GM18520 (cell line): ENCODE data around the gene CEP57.
"Not testable (repeated sequence)": the region's sequence is repeated elsewhere in the genome, so short reads cannot be mapped to it uniquely, and the experiment has no call there.

ENCODE experiments used
- ATAC-seq: cut with Tn5 transposase; IDR thresholded peaks from one replicate; pipeline ENCODE4 v1.9.1; 2021; ENCODE audit not compliant: unreplicated experiment

The CEP57 gene

GRCh38 chr11:95795627-95796295 lies 5.5 kb downstream of the CEP57 start:
- no peak for ATAC-seq

GRCh38 chr11:95796501-95796900 lies 6.2 kb downstream of the CEP57 start:
- ATAC-seq, result no peak

GRCh38 chr11:95799546-95799945 lies 9.2 kb downstream of the CEP57 start:
- ATAC-seq, result no peak

GRCh38 chr11:95800438-95800837 lies 10.1 kb downstream of the CEP57 start:
- no peak for ATAC-seq

GRCh38 chr11:95802806-95803205 lies 12.5 kb downstream of the CEP57 start:
- ATAC-seq, result no peak

GRCh38 chr11:95803973-95804372 lies 13.7 kb downstream of the CEP57 start:
- ATAC-seq, result no peak

- ATAC-seq, result no peak
Observed at GRCh38 chr11:95805869-95806268, 15.6 kb downstream of the CEP57 start.

GRCh38 chr11:95806464-95806863 lies 16.2 kb downstream of the CEP57 start:
- ATAC-seq, result not testable (repeated sequence)

GRCh38 chr11:95811052-95811451 lies 20.8 kb downstream of the CEP57 start:
- ATAC-seq, result not testable (repeated sequence)

- ATAC-seq, result peak; percentile 53
Observed at GRCh38 chr11:95816037-95816436, 25.7 kb downstream of the CEP57 start.

GRCh38 chr11:95821640-95822039 lies 31.3 kb downstream of the CEP57 start:
- ATAC-seq, result no peak

- ATAC-seq, result no peak
Observed at GRCh38 chr11:95827696-95828095, 37.4 kb downstream of the CEP57 start.

GRCh38 chr11:95829580-95830259 lies 39.4 kb downstream of the CEP57 start:
- no peak for ATAC-seq

- ATAC-seq, result no peak
Observed at GRCh38 chr11:95831198-95831883, 41.0 kb downstream of the CEP57 start.

- no peak for ATAC-seq
Observed at GRCh38 chr11:95832763-95833162, 42.5 kb downstream of the CEP57 start.

- ATAC-seq, result no peak
Observed at GRCh38 chr11:95833378-95833777, 43.1 kb downstream of the CEP57 start.

GRCh38 chr11:95835351-95835750 lies 45.1 kb downstream of the CEP57 start:
- no peak for ATAC-seq

GRCh38 chr11:95835768-95836488 lies 45.6 kb downstream of the CEP57 start:
- ATAC-seq, result peak; percentile 73

- ATAC-seq, result no peak
Observed at GRCh38 chr11:95845167-95845566, 54.9 kb downstream of the CEP57 start.

- no peak for ATAC-seq
Observed at GRCh38 chr11:95849087-95849825, 59.0 kb downstream of the CEP57 start.

GRCh38 chr11:95850137-95850536 lies 59.8 kb downstream of the CEP57 start:
- ATAC-seq, result no peak
